Breast epithelium (tissue), 3 donors: ENCODE measurements around the gene DOCK11.

Experiments used
- POLR2A ChIP-seq: fragments of 450-650 bp; IDR thresholded peaks from one replicate; pipeline ENCODE4 v1.6.1; 2016; ENCODE audit warnings: antibody characterized with exemption, mild to moderate bottlenecking, moderate library complexity
- TF ChIP-seq, protein P1 (sequence below), 3 donors: fragments of 450-650 bp; IDR thresholded peaks; one replicate each; pipeline ENCODE4 v1.5.1; 2016 to 2017; ENCODE audit warnings: antibody characterized with exemption in 3 of 3, mild to moderate bottlenecking in 3 of 3, moderate library complexity in 3 of 3

DNA sequence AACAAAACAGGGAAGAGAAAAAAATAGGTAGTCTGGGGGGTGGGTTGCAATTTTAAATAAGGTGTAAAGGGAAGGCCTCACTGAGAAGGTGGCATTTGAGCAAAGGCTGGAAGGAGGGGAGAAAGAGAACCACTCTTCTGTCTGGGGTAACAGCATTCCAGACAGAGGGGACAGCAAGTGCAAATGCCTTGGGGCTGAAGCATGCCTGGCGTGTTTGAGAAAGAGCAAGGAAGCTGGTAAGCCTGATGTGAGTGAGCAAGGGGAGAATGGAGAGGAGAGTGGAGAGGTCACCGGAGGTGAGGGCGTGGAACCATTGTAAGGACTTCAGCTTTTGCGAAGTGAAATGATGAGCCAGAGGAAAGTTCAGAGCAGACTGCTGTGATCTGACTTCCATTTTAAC is 19.7 kb upstream of the DOCK11 start:
- TF ChIP-seq, protein P1, sequence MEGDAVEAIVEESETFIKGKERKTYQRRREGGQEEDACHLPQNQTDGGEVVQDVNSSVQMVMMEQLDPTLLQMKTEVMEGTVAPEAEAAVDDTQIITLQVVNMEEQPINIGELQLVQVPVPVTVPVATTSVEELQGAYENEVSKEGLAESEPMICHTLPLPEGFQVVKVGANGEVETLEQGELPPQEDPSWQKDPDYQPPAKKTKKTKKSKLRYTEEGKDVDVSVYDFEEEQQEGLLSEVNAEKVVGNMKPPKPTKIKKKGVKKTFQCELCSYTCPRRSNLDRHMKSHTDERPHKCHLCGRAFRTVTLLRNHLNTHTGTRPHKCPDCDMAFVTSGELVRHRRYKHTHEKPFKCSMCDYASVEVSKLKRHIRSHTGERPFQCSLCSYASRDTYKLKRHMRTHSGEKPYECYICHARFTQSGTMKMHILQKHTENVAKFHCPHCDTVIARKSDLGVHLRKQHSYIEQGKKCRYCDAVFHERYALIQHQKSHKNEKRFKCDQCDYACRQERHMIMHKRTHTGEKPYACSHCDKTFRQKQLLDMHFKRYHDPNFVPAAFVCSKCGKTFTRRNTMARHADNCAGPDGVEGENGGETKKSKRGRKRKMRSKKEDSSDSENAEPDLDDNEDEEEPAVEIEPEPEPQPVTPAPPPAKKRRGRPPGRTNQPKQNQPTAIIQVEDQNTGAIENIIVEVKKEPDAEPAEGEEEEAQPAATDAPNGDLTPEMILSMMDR (IDR thresholded peaks at IDR 0.05), result no peak
- no peak for TF ChIP-seq POLR2A
